K562 (cell line): Measurements from ENCODE around the gene PKD1L1. TPM values are rescaled to one million over a fixed set of nuclear protein-coding genes. Genes with fewer than 3 reads are reported as not detected.

Source experiments
- ATAC-seq: fragments of 200-7000 bp; cut with Tn5 transposase; 3 replicates; pipeline ENCODE4 v1.9.1; 2020; ENCODE audit warnings: moderate library complexity
- BruUV-seq: library from RNA; stranded (reverse); fragments of 400-500 nt; replicated peaks from 2 replicates; lab custom pipeline; 2021; lab: Mats Ljungman, UMichigan
- CTCF ChIA-PET: fragments of 300-600 bp; formaldehyde crosslinking; extraction: SDS; loops from one replicate; lab custom pipeline; 2021; ENCODE audit warnings: low intra/inter-chr PET ratio; lab: Yijun Ruan, JAX
- POLR2A ChIA-PET: fragments of 300-600, 350-650 bp; sonication (Branson Sonifier 250); formaldehyde crosslinking; extraction: SDS; loops from one replicate; lab custom pipeline; 2021; ENCODE audit warnings: antibody characterized with exemption, inconsistent platforms; lab: Yijun Ruan, JAX
- DNase-seq, 4 experiments: peaks; one replicate each; pipeline versions ENCODE4 v3.0.0 to v3.0.0-alpha.2; 2011 to 2018; ENCODE audit warnings: low spot score in 3 of 4, mixed read lengths in 3 of 4; ENCODE audit errors: extremely low read depth in 1 of 4
- FAIRE-seq: peaks from 2 replicates; lab custom pipeline; 2011; peaks lifted over from hg19 to GRCh38; lab: Jason Lieb, UNC
- H2AFZ ChIP-seq: 2 replicates; pipeline ENCODE4 v1.6.0; 2011; ENCODE audit warnings: low read depth, low read length, control low read depth, inconsistent platforms
- H3K27ac ChIP-seq: fragments of 200-600 bp; 3 replicates; pipeline ENCODE4 v1.8.0; 2011; ENCODE audit warnings: low read depth, mild to moderate bottlenecking, control low read depth, inconsistent platforms, low read length, moderate library complexity, mixed read lengths; ENCODE audit errors: extremely low read depth
- H3K27me3 ChIP-seq, 2 experiments: fragments of 300-600 bp in 1 of 2; 2 replicates in 1 of 2; 3 replicates in 1 of 2; pipeline versions ENCODE4 v1.6.0 to v1.8.0; 2011; ENCODE audit warnings: inconsistent platforms in 2 of 2, low read length in 2 of 2, mild to moderate bottlenecking in 1 of 2, mixed read lengths in 1 of 2, moderate library complexity in 1 of 2; ENCODE audit not compliant: control insufficient read depth in 2 of 2, insufficient read depth in 2 of 2
- H3K36me3 ChIP-seq: fragments of 300-600 bp; 3 replicates; pipeline ENCODE4 v1.8.0; 2011; ENCODE audit warnings: mild to moderate bottlenecking, low read length, inconsistent platforms; ENCODE audit not compliant: control insufficient read depth, insufficient read depth
- H3K4me1 ChIP-seq, 2 experiments: fragments of 200-600 bp in 1 of 2; replicated peaks in 1 of 2; 2 replicates in 1 of 2; 3 replicates in 1 of 2; pipeline versions ENCODE4 v1.5.1 to v1.8.0; 2011; ENCODE audit warnings: inconsistent platforms in 2 of 2, low read length in 2 of 2, mild to moderate bottlenecking in 1 of 2, mixed read lengths in 1 of 2, moderate library complexity in 1 of 2; ENCODE audit not compliant: control insufficient read depth in 2 of 2, insufficient read depth in 2 of 2
- H3K4me2 ChIP-seq: 2 replicates; pipeline ENCODE4 v1.6.1; 2011; ENCODE audit warnings: low read length, control low read depth, inconsistent platforms, mixed read lengths; ENCODE audit not compliant: insufficient read depth
- H3K4me3 ChIP-seq: fragments of 200-600 bp; sonication (generic), shearing (Covaris generic); 2 replicates; pipeline ENCODE4 v1.5.1; 2016; ENCODE audit warnings: control low read depth, inconsistent platforms
- H3K79me2 ChIP-seq: fragments of 200-600 bp; 3 replicates; pipeline ENCODE4 v1.8.0; 2011; ENCODE audit warnings: low read length, inconsistent platforms; ENCODE audit not compliant: control insufficient read depth, insufficient read depth
- H3K9ac ChIP-seq, 2 experiments: 2 replicates each; pipeline versions ENCODE4 v1.6.0 to v1.6.1; 2011; ENCODE audit warnings: low read depth in 2 of 2, low read length in 2 of 2, control low read depth in 1 of 2, inconsistent platforms in 1 of 2, mild to moderate bottlenecking in 1 of 2, mixed read lengths in 1 of 2; ENCODE audit not compliant: insufficient read depth in 1 of 2
- H3K9me1 ChIP-seq: one replicate; pipeline ENCODE4 v1.6.0; 2011; ENCODE audit warnings: inconsistent platforms, mild to moderate bottlenecking, low read length, moderate library complexity; ENCODE audit not compliant: control insufficient read depth, insufficient read depth
- H3K9me3 ChIP-seq: replicated peaks from 2 replicates; pipeline ENCODE4 v1.5.1; 2011; ENCODE audit warnings: low read depth, low read length, inconsistent platforms; ENCODE audit not compliant: control insufficient read depth, insufficient read depth
- H4K20me1 ChIP-seq: replicated peaks from 2 replicates; pipeline ENCODE4 v1.6.1; 2011; ENCODE audit warnings: low read length, inconsistent platforms, mixed read lengths; ENCODE audit not compliant: control insufficient read depth, insufficient read depth
- ADNP ChIP-seq: fragments of 200-800 bp; sonication (Bioruptor generic); IDR thresholded peaks from 2 replicates; pipeline ENCODE4 v1.6.1; 2016; ENCODE audit warnings: missing genetic modification characterization, missing compliant biosample characterization
- E2F6 ChIP-seq, 2 experiments: IDR thresholded peaks; 2 replicates each; pipeline ENCODE4 v1.6.1; 2011; ENCODE audit warnings: borderline replicate concordance in 1 of 2, control low read depth in 1 of 2, low read depth in 1 of 2, low read length in 1 of 2, mild to moderate bottlenecking in 1 of 2, mixed read lengths in 1 of 2, moderate library complexity in 1 of 2; ENCODE audit not compliant: insufficient read depth in 1 of 2, insufficient read length in 1 of 2, poor library complexity in 1 of 2, severe bottlenecking in 1 of 2; ENCODE audit errors: extremely low read depth in 1 of 2
- HINFP ChIP-seq: fragments of 450-650 bp; conservative IDR thresholded peaks from 2 replicates; pipeline ENCODE4 v1.6.1; 2016; ENCODE audit warnings: missing genetic modification characterization, low read depth, mild to moderate bottlenecking, control low read depth, missing compliant biosample characterization
- MCM5 ChIP-seq: fragments of 450-650 bp; IDR thresholded peaks from 2 replicates; pipeline ENCODE4 v1.6.1; 2016; ENCODE audit warnings: low read depth
- MYBL2 ChIP-seq, 2 experiments: fragments of 450-650 bp in 1 of 2; sonication (generic) in 1 of 2; formaldehyde crosslinking in 1 of 2; IDR thresholded peaks; 2 replicates each; pipeline versions ENCODE4 v1.6.1 to v1.8.1; 2017 to 2022; ENCODE audit warnings: borderline replicate concordance in 1 of 2, inconsistent platforms in 1 of 2, low read depth in 1 of 2, mild to moderate bottlenecking in 1 of 2, missing genetic modification reagents in 1 of 2, moderate library complexity in 1 of 2
- NCOA1 ChIP-seq: fragments of 450-650 bp; IDR thresholded peaks from 2 replicates; pipeline ENCODE4 v1.6.1; 2016; ENCODE audit warnings: low read depth
- SETDB1 ChIP-seq: IDR thresholded peaks from one replicate; pipeline ENCODE4 v1.6.1; 2012; ENCODE audit warnings: low read length, control low read depth, inconsistent platforms
- THRB ChIP-seq: fragments of 450-650 bp; formaldehyde crosslinking; conservative IDR thresholded peaks from 2 replicates; pipeline ENCODE4 v1.4.0; 2022; ENCODE audit warnings: mild to moderate bottlenecking, missing genetic modification characterization
- WHSC1 ChIP-seq: IDR thresholded peaks from one replicate; pipeline ENCODE4 v1.6.1; 2012; ENCODE audit warnings: low read length, control low read depth, inconsistent platforms
- ZNF764 ChIP-seq: fragments of 250-450 bp; sonication (Bioruptor Pico); IDR thresholded peaks from 2 replicates; pipeline ENCODE4 v1.4.0; 2020; ENCODE audit warnings: low read depth, mild to moderate bottlenecking, moderate library complexity
- WGBS: fragments of 100-300 bp; shearing (Covaris generic); methylation state at CpG from one replicate; pipeline ENCODE4 v1.1.6; 2016; ENCODE audit warnings: low coverage, mixed read lengths; ENCODE audit not compliant: insufficient coverage; ENCODE audit errors: missing lambda C conversion rate; 5-methylcytosine and 5-hydroxymethylcytosine counted together
- in situ Hi-C: fragments of 300-500 bp; cut with MboI; formaldehyde crosslinking; loops from 4 replicates; pipeline ENCODE4 v1.15.0; 2018; ENCODE audit warnings: inconsistent platforms, mixed read lengths
- intact Hi-C: fragments of 100-400 bp; cut with micrococcal nuclease; formaldehyde crosslinking; loops from 2 replicates; pipeline ENCODE4 v1.14.2; 2022
- polyA plus RNA-seq, 8 experiments: library from polyadenylated mRNA; depleted of rRNA in 4 of 8; stranded (reverse) in 5 of 8; unstranded in 3 of 8; fragments of >200 nt; fragmentation: Nextera tagmentation in 2 of 8; fragmentation: Illumina TruSeq in 1 of 8; extraction: Ambion mirVana in 2 of 8; extraction: Trizol in 1 of 8; gene quantifications; 2 replicates each; pipeline versions ENCODE4 v1.2.1 to v1.2.3, GENCODE V29; 2011 to 2014; ENCODE audit warnings: inconsistent platforms in 1 of 8, missing spikeins in 1 of 8
- total RNA-seq, 7 experiments: library from RNA; depleted of rRNA in 6 of 7; stranded (reverse); fragments of >200 nt in 6 of 7; fragmentation: Illumina TruSeq in 2 of 7; extraction: Trizol in 2 of 7; gene quantifications; 2 replicates each; pipeline versions ENCODE4 v1.2.1 to v1.2.3, GENCODE V29; 2011 to 2021; ENCODE audit warnings: low replicate concordance in 1 of 7

The PKD1L1 gene
- total and polyA plus RNA-seq, 9 of the 15 experiments (the other 6 are each of a cell fraction or from before 2014, with no cell fraction given) = 0.01 to 0.02 TPM; not detected in 7

GRCh38 chr7:47775238-47775637 is 173.0 kb downstream of the PKD1L1 start:
- no peak overlapping the region for H3K9ac ChIP-seq
- H3K4me1 ChIP-seq = no peaks in the 10 kb centered on the region
- intact Hi-C loops = no loop called here
- H4K20me1 ChIP-seq = no peaks in the 10 kb centered on the region
- H2AFZ ChIP-seq = no peak overlapping the region
- H3K9me1 ChIP-seq = no peaks in the 10 kb centered on the region
- WGBS = 0% methylated on average over 2 of the region's 2 CpGs
- H3K4me2 ChIP-seq = no peak overlapping the region
- in situ Hi-C loops = no loop called here
- DNase-seq (no peak), FAIRE-seq (peak; percentile 48), ATAC-seq (no peak)
- H3K4me3 ChIP-seq = no peak overlapping the region
- CTCF ChIA-PET = no interaction called here
- no peak overlapping the region for H3K27ac ChIP-seq
- no peaks in the 10 kb centered on the region for H3K79me2 ChIP-seq
- BruUV-seq = no TSS peak
- POLR2A ChIA-PET = no interaction called here
- H3K36me3 ChIP-seq = no peaks in the 10 kb centered on the region
- H3K9me3 ChIP-seq = no peaks in the 10 kb centered on the region
- H3K27me3 ChIP-seq = no peaks in the 10 kb centered on the region
- TF ChIP-seq ADNP (tag) = no peak
- TF ChIP-seq MYBL2 (IDR thresholded peaks at IDR 0.05; ENCODE audit: low read depth) = no peak
- no peak for TF ChIP-seq MYBL2 (CRISPR knock-in tag; IDR thresholded peaks at IDR 0.05; ENCODE audit: borderline replicate concordance)
- no peak for TF ChIP-seq NCOA1
- TF ChIP-seq E2F6 (IDR thresholded peaks at IDR 0.05; ENCODE audit: borderline replicate concordance in 1 of 2, extremely low read depth in 1 of 2, insufficient read depth in 1 of 2, insufficient read length in 1 of 2, low read depth in 1 of 2, low read length in 1 of 2, poor library complexity in 1 of 2, severe bottlenecking in 1 of 2) = no peak
- TF ChIP-seq SETDB1 = no peak
- TF ChIP-seq WHSC1 = no peak
- TF ChIP-seq THRB (CRISPR knock-in tag) = no peak
- TF ChIP-seq ZNF764 = no peak
- TF ChIP-seq MCM5 = no peak
- no peak for TF ChIP-seq HINFP (tag)
- TF ChIP-seq, all 486 proteins: peak for 0
